Measurements from ENCODE around the gene EXOC4.

GRCh38 chr7:133919810-133920209, 666.9 kb downstream of the EXOC4 start:
- TF ChIP-seq CTCF (tag by site-specific recombination; IDR thresholded peaks at IDR 0.05) (no peak), ZNF121 (tag by site-specific recombination; IDR thresholded peaks at IDR 0.05) (no peak), REST (tag by site-specific recombination; IDR thresholded peaks at IDR 0.05) (no peak), SETDB1 (IDR thresholded peaks at IDR 0.05; ENCODE audit: insufficient read length, low read length) (no peak)
